GM18508 (cell line): ENCODE data around the gene POLR1B.
"Not testable (repeated sequence)": the region's sequence is repeated elsewhere in the genome, so short reads cannot be mapped to it uniquely, and the experiment has no call there.

ENCODE experiments used
- ATAC-seq: cut with Tn5 transposase; IDR thresholded peaks from one replicate; pipeline ENCODE4 v1.9.1; 2021; ENCODE audit warnings: moderate number of reproducible peaks; ENCODE audit not compliant: insufficient read depth, unreplicated experiment

The POLR1B gene

GRCh38 chr2:112541315-112542122, 746 bp upstream of the POLR1B start:
- ATAC-seq, result no peak

DNA sequence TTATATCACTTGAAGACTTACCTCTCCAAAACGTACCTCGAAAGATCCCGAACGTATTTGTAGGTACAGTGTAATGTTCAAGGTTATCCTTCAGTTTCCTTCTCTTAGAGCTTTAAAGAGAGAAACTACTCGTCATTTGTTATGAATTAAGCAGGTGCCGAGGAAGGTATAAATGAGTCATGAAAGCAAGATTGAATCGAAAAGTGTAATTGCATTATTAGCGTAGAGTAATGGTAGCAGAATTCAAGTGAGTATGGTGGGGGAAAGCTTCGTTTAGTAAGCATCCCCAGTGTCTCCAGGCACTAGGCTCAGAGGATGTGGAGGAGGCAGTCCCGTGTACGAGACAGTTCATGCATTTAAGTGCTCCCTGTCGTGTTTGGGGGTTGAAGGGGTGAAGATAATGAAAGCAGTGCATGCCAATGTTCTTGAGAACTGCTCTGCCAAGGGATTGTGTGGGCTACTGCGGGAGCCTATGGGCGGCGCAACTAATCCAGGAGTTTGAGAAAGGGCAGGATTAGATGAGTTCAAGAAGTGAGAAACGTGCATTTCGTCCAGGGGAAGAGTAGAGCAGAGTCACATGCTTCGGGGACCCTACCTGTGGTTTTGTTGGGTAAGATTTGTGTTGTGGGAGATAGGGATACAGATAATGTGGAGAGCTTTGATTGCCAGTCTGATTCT, 858 bp downstream of the POLR1B start:
- no peak for ATAC-seq

- ATAC-seq, result no peak
Observed at GRCh38 chr2:112547333-112547732, 5.1 kb downstream of the POLR1B start.

GRCh38 chr2:112548980-112549379, 6.7 kb downstream of the POLR1B start:
- no peak for ATAC-seq

DNA sequence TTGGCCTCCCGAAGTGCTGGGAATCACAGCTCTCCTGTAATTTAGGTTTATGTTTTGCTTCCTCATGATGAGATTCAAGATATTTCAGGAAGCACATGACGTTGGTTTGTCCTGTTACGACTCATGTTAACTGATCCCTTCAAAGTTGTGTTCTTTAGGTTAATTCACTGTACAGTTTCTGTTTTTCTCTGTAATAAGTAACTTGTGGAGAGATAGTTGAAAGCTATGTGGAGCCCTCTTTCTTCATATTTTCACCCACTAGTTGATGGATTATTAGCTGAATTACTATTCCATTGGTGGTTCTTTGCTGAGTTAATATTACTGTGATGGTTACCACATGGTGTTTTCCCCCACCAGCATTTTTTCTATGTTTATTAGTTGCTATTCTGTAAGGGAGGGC, 23.8 kb downstream of the POLR1B start:
- peak; percentile 65 for ATAC-seq

- not testable (repeated sequence) for ATAC-seq
Observed at GRCh38 chr2:112566508-112566907, 24.2 kb downstream of the POLR1B start.

DNA sequence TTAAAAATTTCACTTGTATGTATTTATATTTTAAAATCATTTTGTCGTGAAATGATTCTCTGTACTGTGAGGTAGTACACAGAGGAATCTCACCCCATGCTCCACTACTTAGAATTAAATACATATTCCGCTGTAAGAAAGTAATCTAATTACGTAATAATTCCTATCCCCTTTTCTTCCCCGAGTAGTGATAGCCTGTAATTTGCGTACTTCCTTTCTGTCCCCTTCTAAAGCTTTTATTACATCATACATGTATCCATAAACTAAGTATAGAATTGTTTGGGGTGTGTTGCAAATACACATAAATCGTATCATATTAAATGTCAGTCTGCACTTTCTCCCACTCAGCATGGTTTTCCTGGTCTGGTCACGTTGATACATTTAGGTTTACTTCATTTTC, 29.7 kb downstream of the POLR1B start:
- no peak for ATAC-seq

DNA sequence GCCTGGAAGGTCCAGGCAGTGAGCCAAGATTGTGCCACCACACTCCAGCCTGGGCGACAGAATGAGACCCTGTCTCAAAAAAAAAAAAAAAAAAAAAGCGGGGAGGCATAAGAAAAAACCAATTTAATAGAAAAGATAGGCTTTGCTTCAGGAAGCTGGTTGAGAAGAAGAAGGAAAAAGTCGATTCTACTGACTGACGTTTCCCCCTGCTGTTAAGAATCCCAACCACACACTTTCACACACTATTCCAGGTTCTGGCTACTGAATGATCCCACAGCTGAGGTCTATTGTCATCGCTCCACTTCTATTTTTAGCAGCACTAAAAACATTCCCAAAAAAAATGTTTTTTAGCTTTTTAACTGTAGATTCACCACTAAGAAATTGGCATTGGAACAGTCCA, 35.5 kb downstream of the POLR1B start:
- ATAC-seq, result no peak

DNA sequence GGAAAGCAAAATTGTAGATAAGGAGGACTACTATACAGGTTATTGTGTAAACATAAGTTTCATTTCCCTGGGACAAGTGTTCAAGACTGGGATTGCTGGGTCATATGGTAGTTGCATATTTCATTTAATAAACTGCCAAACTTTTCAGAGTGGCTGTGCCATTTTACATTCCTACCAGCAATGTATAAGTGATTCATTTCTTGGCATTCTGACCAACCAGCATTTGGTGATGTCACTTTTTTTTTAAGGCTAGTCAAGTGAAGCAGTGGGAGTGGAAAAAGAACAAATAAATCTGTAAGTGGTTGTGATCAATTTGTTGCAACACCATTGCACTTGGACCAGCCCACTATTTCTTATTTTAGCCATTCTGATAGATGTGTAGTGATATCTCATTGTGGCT, 37.0 kb downstream of the POLR1B start:
- no peak for ATAC-seq

GRCh38 chr2:112580084-112580483, 37.8 kb downstream of the POLR1B start:
- no peak for ATAC-seq

GRCh38 chr2:112582314-112582746, 40.1 kb downstream of the POLR1B start:
- no peak for ATAC-seq

- no peak for ATAC-seq
Observed at GRCh38 chr2:112583497-112584133, 41.4 kb downstream of the POLR1B start.

DNA sequence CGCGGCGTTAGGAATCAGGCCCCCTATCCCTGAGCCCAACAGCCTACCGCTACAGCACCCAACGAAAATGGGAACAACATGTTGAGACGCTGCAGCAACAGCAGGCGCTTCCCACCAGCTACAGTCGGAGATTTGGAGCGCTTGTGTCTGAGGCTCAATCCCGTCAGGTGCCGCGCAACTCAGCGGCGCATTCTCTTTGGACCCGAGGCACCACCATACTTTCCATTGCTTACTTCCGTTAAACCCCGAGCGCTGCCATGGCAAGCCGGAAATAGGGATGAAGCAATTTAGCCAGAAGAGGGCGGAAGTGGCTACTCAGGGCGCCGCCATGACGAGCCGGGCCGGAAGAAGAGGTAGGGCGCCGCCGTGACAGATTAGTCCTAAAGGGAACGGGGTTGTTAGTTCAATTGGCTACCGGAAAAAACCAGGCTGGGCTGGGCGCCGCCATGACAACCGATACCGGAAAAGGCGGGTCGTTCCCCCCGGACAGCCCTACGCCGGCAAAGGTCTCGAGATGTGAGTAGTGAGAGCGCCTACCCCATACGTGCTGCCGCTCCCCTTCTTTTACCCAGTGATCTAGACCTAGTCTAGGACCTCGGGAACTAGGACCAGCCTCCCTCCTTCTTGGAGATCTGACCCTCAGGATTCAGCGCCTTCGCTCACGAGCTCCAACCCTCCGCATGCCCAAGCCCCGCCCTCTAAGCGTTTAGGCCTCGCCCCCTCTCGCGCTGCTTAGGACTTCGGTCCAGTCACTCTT, 42.0 kb downstream of the POLR1B start, which contains the start of gene CHCHD5:
Gene CHCHD5 (plus strand): TSS at position 476 of the 757 bp plus-strand sequence. CDS start 39 bp downstream, at position 515.
- ATAC-seq, result peak; percentile 77

- ATAC-seq, result no peak
Observed at GRCh38 chr2:112584891-112585250, 42.6 kb downstream of the POLR1B start.

GRCh38 chr2:112585400-112585799, 43.1 kb downstream of the POLR1B start:
- ATAC-seq, result no peak

GRCh38 chr2:112585873-112586464, 43.7 kb downstream of the POLR1B start:
- ATAC-seq, result no peak

DNA sequence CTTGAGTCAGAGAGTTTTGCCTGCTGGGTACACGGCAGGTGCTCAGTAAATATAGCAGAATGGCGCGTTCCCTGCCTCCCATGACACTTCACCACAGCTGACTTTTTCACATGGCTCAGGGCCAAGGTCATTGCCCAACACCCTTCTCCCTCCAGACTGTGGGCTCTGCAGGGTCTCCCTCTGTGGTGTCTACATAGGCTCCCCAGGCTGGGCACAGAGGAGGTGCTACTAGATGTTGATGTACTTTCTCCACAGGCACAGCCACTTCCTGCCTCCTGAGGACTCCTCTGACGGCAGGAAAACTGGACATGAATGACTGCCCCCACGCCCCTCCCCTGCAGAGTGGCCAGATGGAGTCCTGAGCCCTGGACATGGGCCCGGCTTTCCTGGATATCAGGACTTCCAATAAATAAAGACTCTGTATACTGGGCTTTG, 46.4 kb downstream of the POLR1B start:
- no peak for ATAC-seq

DNA sequence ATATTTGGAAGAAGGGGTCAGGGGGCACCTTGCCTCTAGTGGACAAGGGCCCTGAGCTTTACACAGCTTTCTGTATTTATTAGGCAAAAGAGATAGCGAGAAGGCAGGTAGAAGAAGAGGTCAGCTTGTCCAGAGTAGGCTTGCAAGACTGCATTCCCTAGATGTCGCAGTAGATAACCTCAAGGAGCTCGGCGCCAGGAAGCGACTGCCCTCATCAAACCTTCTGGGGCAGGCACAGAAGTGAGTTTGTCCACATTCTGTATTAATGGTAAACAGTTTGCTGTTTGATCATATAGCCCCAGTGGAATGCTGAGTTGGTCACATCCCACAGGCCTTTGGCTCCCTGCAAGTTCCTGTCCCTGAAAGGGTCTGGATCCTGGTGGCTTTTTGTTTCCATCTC, 49.1 kb downstream of the POLR1B start:
- no peak for ATAC-seq

- no peak for ATAC-seq
Observed at GRCh38 chr2:112593736-112594135, 51.5 kb downstream of the POLR1B start.
